ENCODE results near the gene STX5.
"Not testable (repeated sequence)": the region's sequence is repeated elsewhere in the genome, so short reads cannot be mapped to it uniquely, and the experiment has no call there.

STX5 gene

DNA sequence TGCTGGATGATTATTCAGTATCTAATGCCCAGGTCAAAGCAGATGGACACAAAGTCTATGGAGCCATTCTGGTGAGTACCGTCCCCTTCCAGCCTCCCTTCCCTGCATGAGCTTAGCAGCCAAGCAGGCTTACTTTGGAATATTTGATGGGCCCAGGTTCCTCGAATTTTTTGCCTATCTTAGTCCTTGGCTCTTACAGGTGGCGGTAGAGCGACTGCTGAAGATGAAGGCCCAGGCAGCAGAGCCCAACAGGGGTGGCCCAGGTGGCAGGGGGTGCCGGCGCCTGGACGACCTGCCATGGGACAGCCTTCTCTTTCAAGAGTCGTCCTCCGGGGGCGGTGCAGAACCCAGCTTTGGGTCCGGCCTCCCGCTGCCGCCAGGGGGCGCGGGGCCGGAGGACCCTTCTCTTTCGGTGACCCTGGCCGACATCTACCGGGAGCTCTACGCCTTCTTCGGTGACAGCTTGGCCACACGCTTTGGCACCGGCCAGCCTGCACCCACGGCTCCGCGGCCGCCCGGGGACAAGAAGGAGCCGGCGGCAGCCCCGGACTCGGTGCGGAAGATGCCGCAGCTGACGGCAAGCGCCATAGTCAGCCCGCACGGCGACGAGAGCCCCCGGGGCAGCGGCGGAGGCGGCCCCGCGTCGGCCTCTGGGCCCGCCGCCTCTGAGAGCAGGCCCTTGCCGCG is 45.4 kb downstream of the STX5 start:
- DNase-seq (ENCODE audit: low spot score): peak; percentile 91

DNA sequence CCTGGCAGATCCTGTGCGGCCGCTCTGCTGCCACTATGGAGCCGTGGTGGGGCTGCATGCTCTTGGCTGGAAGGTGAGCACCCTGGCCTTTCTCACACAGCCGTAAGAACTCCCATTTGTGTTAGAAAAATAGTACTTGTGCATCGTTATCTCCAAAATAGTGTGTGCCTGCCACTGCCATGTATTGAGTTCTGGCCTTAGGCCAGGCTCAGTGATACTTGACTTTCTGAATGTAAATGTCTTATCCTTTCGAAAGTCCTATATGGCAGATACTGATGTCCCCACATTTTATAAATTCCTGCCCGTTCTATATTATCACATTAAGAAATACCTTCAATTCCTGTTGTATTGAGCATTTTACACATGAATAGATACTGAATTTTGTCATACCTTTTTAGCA is 49.1 kb downstream of the STX5 start:
- peak; percentile 61 for DNase-seq (ENCODE audit: low spot score)

DNA sequence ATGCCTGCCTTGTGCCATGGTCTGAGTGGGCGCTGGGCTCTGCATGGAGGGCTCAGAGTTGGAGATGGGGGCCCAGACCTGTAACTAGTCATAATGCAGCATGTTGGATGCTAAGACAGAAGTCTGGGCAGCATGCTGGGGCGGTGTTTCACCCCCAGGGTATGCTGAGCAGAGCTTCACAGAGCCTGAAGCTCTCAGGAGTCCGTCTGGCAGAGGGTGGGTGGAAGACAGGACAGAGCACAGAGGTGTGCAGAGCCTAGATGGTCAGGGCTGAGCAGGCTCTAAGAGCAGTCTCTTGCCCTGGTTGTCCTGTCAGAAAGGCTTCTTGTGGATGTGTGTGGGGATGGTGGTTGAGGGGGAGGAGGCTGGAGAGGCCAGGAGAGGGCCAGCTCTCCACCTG is 53.4 kb downstream of the STX5 start:
- DNase-seq (ENCODE audit: low spot score): no peak

DNA sequence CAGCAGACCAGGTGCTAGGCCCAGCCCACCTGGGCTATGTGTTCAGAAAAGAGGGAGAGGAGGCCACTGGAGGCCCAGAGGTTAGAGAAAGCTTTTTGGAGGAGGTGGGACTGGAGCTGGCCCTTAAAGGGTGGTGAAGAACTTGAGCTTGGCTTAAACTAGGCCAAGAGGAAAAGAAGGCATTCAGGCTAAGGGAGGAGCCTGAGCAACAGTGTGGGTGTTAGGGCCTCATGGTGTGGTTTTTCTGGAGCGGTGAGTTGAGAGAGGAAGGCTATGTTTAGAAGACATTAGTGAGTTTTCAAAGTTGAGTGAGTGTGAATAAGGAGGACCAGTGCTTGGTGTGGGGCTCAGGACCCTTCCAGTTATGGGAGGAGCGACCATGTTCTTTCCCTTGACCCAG is 54.5 kb downstream of the STX5 start:
- no peak for DNase-seq (ENCODE audit: low spot score)

DNA sequence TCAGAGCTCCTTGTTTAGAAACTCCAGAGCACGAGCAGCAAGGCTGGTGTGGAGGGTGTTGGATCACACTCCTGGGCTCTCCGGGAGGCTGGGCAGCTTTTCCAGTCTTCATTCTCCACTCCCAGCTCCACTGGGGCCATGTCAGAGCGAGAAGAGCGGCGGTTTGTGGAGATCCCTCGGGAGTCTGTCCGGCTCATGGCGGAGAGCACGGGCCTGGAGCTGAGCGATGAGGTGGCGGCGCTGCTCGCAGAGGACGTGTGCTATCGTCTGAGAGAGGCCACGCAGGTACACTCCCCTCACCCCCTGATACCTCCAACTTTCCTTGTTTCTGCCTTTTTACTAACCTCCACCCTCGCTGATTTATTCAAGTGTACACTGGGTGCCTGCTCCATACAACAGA is 56.2 kb downstream of the STX5 start:
- no peak for DNase-seq (ENCODE audit: low spot score)

DNA sequence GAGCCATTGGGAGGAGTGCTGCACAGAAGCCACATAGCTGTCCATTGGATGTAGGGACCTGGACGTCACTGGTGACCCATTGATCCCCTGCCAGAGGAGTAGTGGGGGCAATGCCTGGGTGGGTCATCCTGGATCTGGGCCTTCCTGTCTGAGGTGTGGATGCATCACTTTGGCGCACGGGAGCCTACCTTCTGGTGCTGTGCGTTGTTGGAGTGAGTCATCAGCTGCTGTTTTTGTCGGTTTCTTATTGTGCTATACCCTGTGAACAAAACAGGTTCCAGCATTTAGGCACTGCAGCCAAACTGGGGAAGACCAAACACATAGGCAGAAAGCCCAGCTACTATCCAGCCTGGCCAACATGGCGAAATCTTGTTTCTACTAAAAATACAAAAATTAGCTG is 57.4 kb downstream of the STX5 start:
- DNase-seq (ENCODE audit: low spot score): no peak

DNA sequence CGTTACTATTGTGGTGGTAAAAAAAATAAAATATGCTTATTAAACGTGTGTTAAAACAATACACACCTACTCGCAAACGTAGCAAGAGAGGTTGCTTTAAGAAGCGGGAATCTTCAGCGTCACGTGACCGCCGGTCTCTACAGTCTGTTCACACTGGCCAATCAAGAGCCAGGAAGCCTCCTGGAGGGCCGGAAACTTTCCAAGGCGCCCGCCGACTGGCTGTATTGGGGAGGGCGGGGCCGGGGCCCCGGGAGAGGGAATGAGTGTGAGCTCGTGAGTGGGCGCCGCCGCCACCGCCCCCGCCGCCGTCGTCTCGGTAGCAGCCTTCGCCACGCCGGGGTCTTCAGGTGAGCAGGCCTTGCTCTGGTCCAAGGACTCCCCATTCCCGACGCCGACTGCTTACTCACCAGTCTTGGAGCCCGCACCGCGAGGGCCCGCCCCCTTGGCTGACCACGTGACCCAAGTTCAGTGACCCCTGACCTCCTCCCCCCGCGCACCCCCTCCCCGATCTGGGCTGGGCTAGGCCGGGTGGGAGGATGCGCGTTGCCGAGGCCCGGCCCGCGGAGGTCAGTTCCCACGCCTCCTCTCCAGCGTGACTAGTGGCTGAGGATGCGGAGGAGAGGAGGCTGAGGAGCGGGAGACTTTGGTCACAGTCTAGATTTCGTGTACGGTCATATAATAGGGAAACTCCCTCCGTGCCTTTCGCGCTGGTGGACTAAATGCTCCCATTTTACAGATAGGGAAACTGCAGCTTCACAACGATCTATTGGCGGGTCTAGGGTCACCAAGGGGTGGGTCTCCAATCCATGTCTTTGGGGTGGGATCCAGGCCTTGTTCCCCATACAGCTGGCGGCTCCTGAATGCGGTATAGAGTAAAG is 60.5 kb downstream of the STX5 start, which contains the start of gene TAF6L:
TSS of gene TAF6L (plus strand) at position 253 of the 878 bp plus-strand sequence. CDS start 4,388 bp downstream, outside the sequence.
- DNase-seq (ENCODE audit: low spot score): peak; percentile 93

DNA sequence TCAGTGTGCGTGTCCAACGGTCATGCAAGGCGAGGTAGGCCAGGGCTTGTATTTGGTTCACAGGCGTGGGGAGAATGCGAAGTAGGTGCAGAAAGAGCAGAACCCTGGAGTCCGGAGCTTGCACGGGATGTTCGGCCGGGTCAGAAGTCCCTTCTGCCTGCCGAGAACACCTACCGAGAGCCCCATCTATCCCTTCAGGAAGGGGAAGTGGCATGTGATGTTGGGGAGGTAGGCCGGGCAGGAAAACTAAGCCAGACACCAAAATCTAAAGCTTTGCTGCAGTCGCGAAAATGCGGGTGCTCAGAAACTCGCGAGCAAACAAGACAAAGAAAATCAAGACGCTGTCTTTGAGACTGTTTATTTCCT is 61.1 kb downstream of the STX5 start:
- no peak for DNase-seq (ENCODE audit: low spot score)

DNA sequence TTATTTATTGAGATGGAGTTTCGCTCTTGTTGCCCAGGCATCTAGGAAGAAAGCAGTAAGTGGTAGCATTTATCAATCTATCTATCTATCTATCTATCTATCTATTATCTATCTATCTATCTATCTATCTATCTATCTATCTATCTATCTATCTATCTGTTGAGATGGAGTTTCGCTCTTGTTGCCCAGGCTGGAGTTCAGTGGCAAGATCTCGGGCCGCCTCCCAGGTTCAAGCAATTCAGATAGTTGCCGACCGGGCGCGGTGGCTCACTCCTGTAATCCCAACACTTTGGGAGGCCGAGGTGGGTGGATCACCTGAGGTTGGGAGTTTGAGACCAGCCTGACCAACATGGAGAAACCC is 71.0 kb downstream of the STX5 start:
- not testable (repeated sequence) for DNase-seq (ENCODE audit: low spot score)

DNA sequence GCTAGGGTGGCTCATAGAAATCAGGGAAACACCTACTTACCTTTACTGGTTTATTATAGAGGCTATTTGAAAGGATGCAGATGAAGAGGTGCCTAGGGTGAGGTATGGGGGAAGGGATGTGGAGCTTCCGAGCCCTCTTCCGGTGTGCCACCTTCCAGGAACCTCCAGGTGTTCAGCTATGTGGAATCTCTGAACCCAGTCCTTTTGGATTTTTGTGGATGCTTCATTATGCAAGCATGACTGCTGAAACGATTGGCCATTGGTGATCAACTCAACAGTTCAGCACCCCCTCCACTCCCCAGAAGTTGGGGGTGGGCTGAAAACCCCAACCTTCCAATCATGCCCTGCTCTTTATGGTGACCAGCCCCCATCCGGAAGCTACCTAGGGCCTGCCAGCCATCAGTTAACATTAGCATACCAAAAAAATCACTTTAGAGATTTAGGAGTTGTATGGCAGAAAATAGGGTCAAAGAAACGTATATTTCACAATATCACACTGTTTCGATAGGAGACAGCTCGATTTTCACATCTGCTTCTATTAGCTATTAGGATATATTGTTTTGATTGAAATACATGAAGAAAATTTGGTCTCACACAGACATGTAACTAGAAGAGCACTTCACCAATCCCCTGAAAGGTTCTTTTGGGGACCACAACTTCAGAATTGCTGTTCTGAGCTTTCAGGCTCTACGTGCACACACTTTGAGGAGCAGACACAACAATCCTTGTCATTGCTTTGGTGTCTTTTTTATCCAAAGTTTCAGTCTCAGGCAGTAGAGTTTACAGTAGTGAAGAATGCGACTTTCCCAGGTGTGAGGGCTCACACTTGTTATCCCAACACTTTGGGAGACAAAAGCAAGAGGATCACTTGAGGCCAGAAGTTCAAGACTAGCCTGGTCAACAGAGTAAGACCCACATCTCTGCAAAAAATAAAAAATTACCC is 73.7 kb downstream of the STX5 start:
- no peak for DNase-seq (ENCODE audit: low spot score)
